Neural crest cell (in vitro differentiated cells): ENCODE results near the gene COL5A1. TPM values are rescaled to one million over a fixed set of nuclear protein-coding genes. Genes with fewer than 3 reads are reported as not detected.

Experiments
- DNase-seq: peaks from one replicate; pipeline ENCODE4 v3.0.0; 2021; ENCODE audit warnings: low read depth, mixed read lengths, low spot score
- H3K27ac Mint-ChIP-seq: one replicate; pipeline ENCODE4 v1.8.0; 2021; ENCODE audit warnings: mild to moderate bottlenecking, mixed read lengths; ENCODE audit not compliant: unreplicated experiment
- H3K27me3 Mint-ChIP-seq: 2 replicates; pipeline ENCODE4 v1.8.0; 2021; ENCODE audit warnings: low read depth, mild to moderate bottlenecking, mixed read lengths
- H3K36me3 Mint-ChIP-seq: 2 replicates; pipeline ENCODE4 v1.8.0; 2021; ENCODE audit warnings: low read depth, mild to moderate bottlenecking, mixed read lengths
- H3K4me1 Mint-ChIP-seq: 2 replicates; pipeline ENCODE4 v1.8.0; 2021; ENCODE audit warnings: mixed read lengths
- H3K4me3 Mint-ChIP-seq: one replicate; pipeline ENCODE4 v1.8.0; 2021; ENCODE audit warnings: mild to moderate bottlenecking, mixed read lengths
- H3K9me3 Mint-ChIP-seq: 2 replicates; pipeline ENCODE4 v1.8.0; 2021; ENCODE audit warnings: mixed read lengths
- total RNA-seq: library from RNA; stranded (reverse); gene quantifications from 2 replicates; pipeline ENCODE4 v1.2.1, GENCODE V29; 2021
- TF ChIP-seq, protein P1 (sequence below): fragments of 200-600 bp; sonication (generic); conservative IDR thresholded peaks from 2 replicates; pipeline ENCODE4 v1.5.0; 2021; ENCODE audit warnings: antibody characterized with exemption, mild to moderate bottlenecking

COL5A1 gene
- total RNA-seq, 1 donor from 2014 or later: 19.4 TPM

GRCh38 chr9:134655586-134656333, 14.2 kb downstream of the COL5A1 start:
- TF ChIP-seq, protein P1, sequence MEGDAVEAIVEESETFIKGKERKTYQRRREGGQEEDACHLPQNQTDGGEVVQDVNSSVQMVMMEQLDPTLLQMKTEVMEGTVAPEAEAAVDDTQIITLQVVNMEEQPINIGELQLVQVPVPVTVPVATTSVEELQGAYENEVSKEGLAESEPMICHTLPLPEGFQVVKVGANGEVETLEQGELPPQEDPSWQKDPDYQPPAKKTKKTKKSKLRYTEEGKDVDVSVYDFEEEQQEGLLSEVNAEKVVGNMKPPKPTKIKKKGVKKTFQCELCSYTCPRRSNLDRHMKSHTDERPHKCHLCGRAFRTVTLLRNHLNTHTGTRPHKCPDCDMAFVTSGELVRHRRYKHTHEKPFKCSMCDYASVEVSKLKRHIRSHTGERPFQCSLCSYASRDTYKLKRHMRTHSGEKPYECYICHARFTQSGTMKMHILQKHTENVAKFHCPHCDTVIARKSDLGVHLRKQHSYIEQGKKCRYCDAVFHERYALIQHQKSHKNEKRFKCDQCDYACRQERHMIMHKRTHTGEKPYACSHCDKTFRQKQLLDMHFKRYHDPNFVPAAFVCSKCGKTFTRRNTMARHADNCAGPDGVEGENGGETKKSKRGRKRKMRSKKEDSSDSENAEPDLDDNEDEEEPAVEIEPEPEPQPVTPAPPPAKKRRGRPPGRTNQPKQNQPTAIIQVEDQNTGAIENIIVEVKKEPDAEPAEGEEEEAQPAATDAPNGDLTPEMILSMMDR: no peak
- no peak overlapping the region for H3K4me3 Mint-ChIP-seq
- no peak overlapping the region for H3K27ac Mint-ChIP-seq
- no peak for DNase-seq
- no peaks in the 10 kb centered on the region for H3K4me1 Mint-ChIP-seq
- H3K36me3 Mint-ChIP-seq: peaks cover 4% of the 10 kb centered on the region
- peaks cover 3% of the 10 kb centered on the region for H3K9me3 Mint-ChIP-seq
- no peaks in the 10 kb centered on the region for H3K27me3 Mint-ChIP-seq

- TF ChIP-seq, protein P1: no peak
- no peak overlapping the region for H3K27ac Mint-ChIP-seq
- peaks cover 4% of the 10 kb centered on the region for H3K9me3 Mint-ChIP-seq
- no peak overlapping the region for H3K4me3 Mint-ChIP-seq
- no peaks in the 10 kb centered on the region for H3K27me3 Mint-ChIP-seq
- DNase-seq: no peak
- H3K4me1 Mint-ChIP-seq: no peaks in the 10 kb centered on the region
- H3K36me3 Mint-ChIP-seq: peaks cover 5% of the 10 kb centered on the region
Observed at GRCh38 chr9:134656334-134657006, 14.9 kb downstream of the COL5A1 start.

DNA sequence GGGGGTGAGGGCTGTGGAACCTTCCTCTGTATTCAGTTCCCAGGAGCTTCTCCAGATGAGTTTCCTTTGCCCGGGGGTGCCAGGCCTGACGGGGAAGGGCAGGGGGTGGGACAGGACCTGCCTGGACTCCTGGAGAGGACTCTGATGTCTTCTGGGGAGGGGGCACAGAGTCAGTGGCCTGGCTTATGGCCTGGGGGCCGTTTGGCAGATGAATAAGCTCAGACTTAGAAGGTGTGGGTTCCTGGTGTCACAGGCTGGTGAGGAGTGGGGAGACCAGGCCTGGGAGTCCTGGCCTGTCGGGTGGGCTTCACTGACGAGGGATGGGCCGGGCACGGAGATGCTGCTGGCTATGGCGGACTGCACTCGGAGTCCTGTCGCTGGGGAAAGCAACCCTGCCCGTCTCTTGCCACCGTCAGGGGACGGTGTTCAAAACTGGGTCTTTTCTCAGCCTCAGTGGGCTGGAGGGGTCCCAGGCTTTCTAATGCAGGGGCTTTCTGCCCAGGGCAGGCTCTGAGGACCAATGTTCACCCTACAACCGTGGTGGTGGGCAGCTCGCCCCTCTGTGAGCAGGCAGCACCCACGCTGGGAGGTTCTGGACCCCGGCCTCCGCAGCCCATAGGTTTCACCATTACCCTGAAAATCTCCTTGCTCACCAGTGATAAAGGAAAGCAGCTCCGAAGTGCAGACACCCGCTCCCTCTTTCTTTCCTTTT, 16.2 kb downstream of the COL5A1 start:
- Mint-ChIP-seq H3K27ac (no peak overlapping the region), H3K27me3 (no peaks in the 10 kb centered on the region), H3K4me3 (no peak overlapping the region), H3K4me1 (no peaks in the 10 kb centered on the region), H3K36me3 (peaks cover 5% of the 10 kb centered on the region), H3K9me3 (peaks cover 6% of the 10 kb centered on the region)
- DNase-seq: no peak
- TF ChIP-seq, protein P1: no peak

DNA sequence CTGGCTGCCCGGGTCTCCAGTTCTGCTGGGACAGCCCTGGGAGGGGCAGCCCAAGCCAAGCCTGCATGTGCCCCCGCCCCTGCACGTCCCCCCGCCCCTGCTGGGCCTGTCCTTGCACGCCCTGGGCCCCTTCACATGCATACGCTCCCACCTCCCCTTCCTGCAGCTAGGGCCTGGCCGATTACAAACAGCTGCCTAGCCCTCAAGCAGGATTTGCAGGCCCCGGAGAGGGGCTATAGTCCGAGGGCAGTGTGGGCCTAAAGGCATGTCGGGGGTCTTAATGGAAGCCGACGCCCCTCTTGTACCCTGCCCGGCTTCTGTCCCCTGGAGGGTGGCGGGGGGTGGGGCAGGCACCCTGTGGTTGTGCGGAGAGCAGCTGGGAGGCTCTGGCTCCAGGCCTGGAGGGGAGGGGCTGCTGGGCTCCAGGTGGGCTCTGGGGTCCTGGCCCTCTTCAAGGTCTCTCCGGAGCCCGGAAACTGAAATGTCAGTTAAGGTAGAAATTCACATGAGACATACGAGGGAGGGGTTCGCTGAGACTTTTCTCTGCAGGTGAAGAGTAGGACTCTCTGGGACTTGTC, 16.9 kb downstream of the COL5A1 start:
- Mint-ChIP-seq H3K27me3 (no peaks in the 10 kb centered on the region), H3K4me1 (no peaks in the 10 kb centered on the region), H3K36me3 (peaks cover 5% of the 10 kb centered on the region), H3K27ac (no peak overlapping the region), H3K4me3 (no peak overlapping the region), H3K9me3 (peaks cover 6% of the 10 kb centered on the region)
- DNase-seq: no peak
- TF ChIP-seq, protein P1: no peak

DNA sequence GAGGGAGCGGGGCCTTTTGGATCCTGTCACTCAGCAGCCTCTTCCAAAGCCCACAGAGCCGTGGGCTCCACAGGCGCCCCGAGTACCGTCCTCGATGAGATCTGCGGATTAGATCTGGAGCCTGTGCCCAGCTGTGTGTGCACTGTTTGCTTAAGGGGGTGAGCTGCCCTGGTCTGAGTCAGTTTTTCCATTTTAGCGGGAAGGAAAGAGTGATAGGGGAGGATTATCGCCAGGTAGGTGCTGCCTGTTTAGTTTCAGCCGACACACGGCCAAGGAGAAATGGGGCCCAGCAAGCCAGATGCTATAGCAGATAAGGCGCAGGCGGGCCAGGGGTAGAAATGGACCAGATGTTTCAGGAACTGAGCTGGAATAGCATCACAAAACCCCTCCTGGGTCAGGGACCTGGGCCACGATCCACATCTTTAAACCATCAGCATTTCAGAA, 18.1 kb downstream of the COL5A1 start:
- H3K4me1 Mint-ChIP-seq: no peaks in the 10 kb centered on the region
- no peak overlapping the region for H3K4me3 Mint-ChIP-seq
- peaks cover 6% of the 10 kb centered on the region for H3K9me3 Mint-ChIP-seq
- peaks cover 5% of the 10 kb centered on the region for H3K36me3 Mint-ChIP-seq
- TF ChIP-seq, protein P1: no peak
- DNase-seq: no peak
- no peaks in the 10 kb centered on the region for H3K27me3 Mint-ChIP-seq
- H3K27ac Mint-ChIP-seq: no peak overlapping the region
